ENCODE results near the gene THEM4.

GRCh38 chr1:151855933-151856332, 53.4 kb downstream of the THEM4 start:
- TF ChIP-seq CTCF (IDR thresholded peaks at IDR 0.05; ENCODE audit: poor library complexity) (no peak), EZH2 (IDR thresholded peaks at IDR 0.05; ENCODE audit: borderline replicate concordance) (no peak)

Data from hepatocyte (in vitro differentiated cells).